HL-60 (cell line): Measurements from ENCODE around the gene MRPL42.

ENCODE experiments used
- DNase-seq, 2 experiments: peaks; one replicate each; pipeline ENCODE4 v3.0.0-alpha.2; 2010 to 2020; ENCODE audit warnings: low read depth in 1 of 2, low spot score in 1 of 2
- H3K27ac ChIP-seq: fragments of 250-450 bp; sonication (Bioruptor Pico); replicated peaks from 2 replicates; pipeline ENCODE4 v1.5.1; 2020; ENCODE audit warnings: mild to moderate bottlenecking, moderate library complexity
- H3K27me3 ChIP-seq: fragments of 250-450 bp; sonication (Bioruptor Pico); 2 replicates; pipeline ENCODE4 v1.5.1; 2021; ENCODE audit warnings: mild to moderate bottlenecking, moderate library complexity; ENCODE audit not compliant: insufficient read depth, poor library complexity, severe bottlenecking
- H3K4me3 ChIP-seq: replicated peaks from 2 replicates; pipeline ENCODE4 v1.5.1; 2011; ENCODE audit warnings: mild to moderate bottlenecking, control low read depth, low read length; ENCODE audit not compliant: insufficient read depth
- CTCF ChIP-seq: IDR thresholded peaks from one replicate; pipeline ENCODE4 v1.5.1; 2011; ENCODE audit warnings: low read length, control low read depth, inconsistent platforms; ENCODE audit not compliant: insufficient read depth
- GABPA ChIP-seq: IDR thresholded peaks from 2 replicates; pipeline ENCODE4 v1.6.1; 2012; ENCODE audit warnings: low read depth
- POLR2AphosphoS5 ChIP-seq: IDR thresholded peaks from 2 replicates; pipeline ENCODE4 v1.6.1; 2012; ENCODE audit warnings: low read depth
- REST ChIP-seq: IDR thresholded peaks from 2 replicates; pipeline ENCODE4 v1.6.1; 2012; ENCODE audit warnings: low read depth; ENCODE audit not compliant: insufficient replicate concordance
- SPI1 ChIP-seq: IDR thresholded peaks from 2 replicates; pipeline ENCODE4 v1.6.1; 2012; ENCODE audit warnings: low read depth, mild to moderate bottlenecking, borderline replicate concordance

Gene MRPL42

GRCh38 chr12:93563807-93564538 is 96.7 kb downstream of the MRPL42 start:
- Histone ChIP-seq H3K4me3 (no peak overlapping the region), H3K27me3 (peaks cover 14% of the 10 kb centered on the region), H3K27ac (no peak overlapping the region)
- DNase-seq: no peak
- no peak for TF ChIP-seq GABPA

GRCh38 chr12:93565760-93566159 is 98.4 kb downstream of the MRPL42 start:
- H3K27me3 ChIP-seq: peaks cover 23% of the 10 kb centered on the region
- no peak for TF ChIP-seq CTCF
- TF ChIP-seq GABPA: no peak
- no peak for TF ChIP-seq POLR2AphosphoS5
- no peak for TF ChIP-seq REST
- TF ChIP-seq SPI1: no peak
- no peak for DNase-seq
- no peak overlapping the region for H3K4me3 ChIP-seq
- H3K27ac ChIP-seq: no peak overlapping the region
